ENCODE results near the gene TK1.
"Not testable (repeated sequence)": the region's sequence is repeated elsewhere in the genome, so short reads cannot be mapped to it uniquely, and the experiment has no call there.

Gene TK1, protein sequence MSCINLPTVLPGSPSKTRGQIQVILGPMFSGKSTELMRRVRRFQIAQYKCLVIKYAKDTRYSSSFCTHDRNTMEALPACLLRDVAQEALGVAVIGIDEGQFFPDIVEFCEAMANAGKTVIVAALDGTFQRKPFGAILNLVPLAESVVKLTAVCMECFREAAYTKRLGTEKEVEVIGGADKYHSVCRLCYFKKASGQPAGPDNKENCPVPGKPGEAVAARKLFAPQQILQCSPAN

DNA sequence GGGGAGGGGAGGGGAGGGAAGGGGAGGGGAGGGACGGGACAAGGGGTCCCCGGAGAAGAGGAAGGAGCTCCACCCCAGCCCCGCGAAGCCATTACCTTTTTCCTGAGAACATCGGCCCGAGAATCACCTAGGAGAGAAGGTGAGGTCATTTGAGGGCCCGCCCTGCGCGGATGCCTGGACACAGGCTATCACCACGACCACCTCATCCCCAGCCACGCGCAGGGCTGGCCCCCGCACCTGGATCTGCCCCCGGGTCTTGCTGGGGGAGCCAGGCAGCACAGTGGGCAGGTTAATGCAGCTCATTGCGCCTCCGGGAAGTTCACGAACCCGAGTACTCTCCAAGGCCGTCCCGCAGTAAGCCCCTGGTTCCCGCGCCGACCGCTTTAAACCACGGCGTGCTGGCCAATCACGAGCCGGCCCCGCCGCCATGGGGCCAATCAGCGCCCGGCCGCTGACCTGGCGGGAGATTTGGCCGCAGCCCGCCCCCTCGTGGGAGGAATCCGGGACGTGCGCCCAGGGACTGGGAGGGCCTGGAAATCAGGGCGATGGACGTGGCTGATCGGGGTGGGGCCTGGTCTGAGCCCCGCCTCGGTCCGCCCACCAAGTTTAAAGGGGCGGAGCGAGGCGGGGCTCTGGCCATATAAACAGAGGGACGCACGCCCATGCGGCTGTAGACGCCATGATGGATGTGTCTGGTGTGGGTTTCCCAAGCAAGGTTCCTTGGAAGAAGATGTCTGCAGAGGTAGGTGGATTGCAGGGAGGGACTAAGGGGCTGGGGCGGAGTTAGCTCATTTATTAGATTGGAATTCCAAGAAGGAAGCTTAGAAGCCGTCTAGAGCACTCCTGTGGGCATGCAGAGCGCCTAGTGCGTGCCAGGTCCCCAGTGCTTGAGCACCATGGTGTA lies at the start of gene TK1, which contains the start of gene AFMID:
Gene TK1 (minus strand): TSS at position 361 of the 904 bp plus-strand sequence. CDS start 58 bp downstream, at position 303.
Gene AFMID (plus strand): TSS at position 671 of the 904 bp plus-strand sequence. CDS start 9 bp downstream, at position 680.
- TF ChIP-seq MAX (IDR thresholded peaks at IDR 0.05; ENCODE audit: low read depth, low read length) (peak; percentile 83), POLR2A (IDR thresholded peaks at IDR 0.05; ENCODE audit: extremely low read depth, insufficient read length) (peak; percentile 95), MYC (IDR thresholded peaks at IDR 0.05; ENCODE audit: low read depth, low read length) (peak; percentile 94)
- TF ChIP-seq, protein P1, sequence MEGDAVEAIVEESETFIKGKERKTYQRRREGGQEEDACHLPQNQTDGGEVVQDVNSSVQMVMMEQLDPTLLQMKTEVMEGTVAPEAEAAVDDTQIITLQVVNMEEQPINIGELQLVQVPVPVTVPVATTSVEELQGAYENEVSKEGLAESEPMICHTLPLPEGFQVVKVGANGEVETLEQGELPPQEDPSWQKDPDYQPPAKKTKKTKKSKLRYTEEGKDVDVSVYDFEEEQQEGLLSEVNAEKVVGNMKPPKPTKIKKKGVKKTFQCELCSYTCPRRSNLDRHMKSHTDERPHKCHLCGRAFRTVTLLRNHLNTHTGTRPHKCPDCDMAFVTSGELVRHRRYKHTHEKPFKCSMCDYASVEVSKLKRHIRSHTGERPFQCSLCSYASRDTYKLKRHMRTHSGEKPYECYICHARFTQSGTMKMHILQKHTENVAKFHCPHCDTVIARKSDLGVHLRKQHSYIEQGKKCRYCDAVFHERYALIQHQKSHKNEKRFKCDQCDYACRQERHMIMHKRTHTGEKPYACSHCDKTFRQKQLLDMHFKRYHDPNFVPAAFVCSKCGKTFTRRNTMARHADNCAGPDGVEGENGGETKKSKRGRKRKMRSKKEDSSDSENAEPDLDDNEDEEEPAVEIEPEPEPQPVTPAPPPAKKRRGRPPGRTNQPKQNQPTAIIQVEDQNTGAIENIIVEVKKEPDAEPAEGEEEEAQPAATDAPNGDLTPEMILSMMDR (IDR thresholded peaks at IDR 0.05; ENCODE audit: low read depth, low read length) = no peak
- peak; percentile 98 for DNase-seq (ENCODE audit: low read depth)
- peak within 1 kb of the TSS; percentile 98 for H3K4me3 ChIP-seq (ENCODE audit: low read depth, low read length)

DNA sequence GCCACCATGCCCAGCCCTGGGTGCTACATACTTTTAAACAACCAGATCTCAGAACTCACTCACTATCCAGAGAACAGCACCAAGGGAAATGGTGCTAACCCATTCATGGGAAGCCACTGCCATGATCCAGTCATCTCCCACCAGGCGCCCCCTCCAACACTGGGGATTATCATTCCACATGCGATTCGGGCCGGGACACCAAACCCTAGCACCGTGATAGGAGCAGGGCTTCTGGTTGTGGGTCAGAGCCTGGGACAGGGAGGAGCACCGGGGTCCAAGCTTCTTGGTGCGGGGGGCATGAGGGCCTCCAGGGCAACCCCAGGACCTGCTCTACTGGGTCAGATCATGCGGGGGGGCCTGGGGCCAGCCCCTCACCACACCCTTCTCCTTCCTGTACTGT lies 49.0 kb upstream of the TK1 start:
- DNase-seq (ENCODE audit: low read depth) = no peak
- H3K4me3 ChIP-seq (ENCODE audit: low read depth, low read length) = no peak overlapping the region
- no peak for TF ChIP-seq POLR2A (IDR thresholded peaks at IDR 0.05; ENCODE audit: extremely low read depth, insufficient read length)
- TF ChIP-seq, protein P1 (IDR thresholded peaks at IDR 0.05; ENCODE audit: low read depth, low read length) = no peak
- no peak for TF ChIP-seq MYC (IDR thresholded peaks at IDR 0.05; ENCODE audit: low read depth, low read length)
- no peak for TF ChIP-seq MAX (IDR thresholded peaks at IDR 0.05; ENCODE audit: low read depth, low read length)

- not testable (repeated sequence) for DNase-seq (ENCODE audit: low read depth); H3K4me3 ChIP-seq (ENCODE audit: low read depth, low read length)
These were observed 48.2 kb upstream of the TK1 start for GRCh38 chr17:78235022-78235421.

- H3K4me3 ChIP-seq (ENCODE audit: low read depth, low read length) = no peak overlapping the region
- no peak for DNase-seq (ENCODE audit: low read depth)
- no peak for TF ChIP-seq MYC (IDR thresholded peaks at IDR 0.05; ENCODE audit: low read depth, low read length)
- TF ChIP-seq, protein P1 (IDR thresholded peaks at IDR 0.05; ENCODE audit: low read depth, low read length) = no peak
- TF ChIP-seq POLR2A (IDR thresholded peaks at IDR 0.05; ENCODE audit: extremely low read depth, insufficient read length) = no peak
- no peak for TF ChIP-seq MAX (IDR thresholded peaks at IDR 0.05; ENCODE audit: low read depth, low read length)
These were observed 47.5 kb upstream of the TK1 start for GRCh38 chr17:78234261-78234865.

- H3K4me3 ChIP-seq (ENCODE audit: low read depth, low read length) = no peak overlapping the region
- DNase-seq (ENCODE audit: low read depth) = no peak
- TF ChIP-seq, protein P1 (IDR thresholded peaks at IDR 0.05; ENCODE audit: low read depth, low read length) = no peak
- TF ChIP-seq MYC (IDR thresholded peaks at IDR 0.05; ENCODE audit: low read depth, low read length) = no peak
- no peak for TF ChIP-seq MAX (IDR thresholded peaks at IDR 0.05; ENCODE audit: low read depth, low read length)
- no peak for TF ChIP-seq POLR2A (IDR thresholded peaks at IDR 0.05; ENCODE audit: extremely low read depth, insufficient read length)
These were observed 46.8 kb upstream of the TK1 start for GRCh38 chr17:78233678-78234077.

GRCh38 chr17:78232859-78233173 lies 46.0 kb upstream of the TK1 start:
- no peak for TF ChIP-seq MYC (IDR thresholded peaks at IDR 0.05; ENCODE audit: low read depth, low read length)
- no peak for TF ChIP-seq POLR2A (IDR thresholded peaks at IDR 0.05; ENCODE audit: extremely low read depth, insufficient read length)
- TF ChIP-seq MAX (IDR thresholded peaks at IDR 0.05; ENCODE audit: low read depth, low read length) = peak; percentile 51
- TF ChIP-seq, protein P1 (IDR thresholded peaks at IDR 0.05; ENCODE audit: low read depth, low read length) = no peak
- no peak overlapping the region for H3K4me3 ChIP-seq (ENCODE audit: low read depth, low read length)
- no peak for DNase-seq (ENCODE audit: low read depth)

Measured in NB4 (cell line).